ENCODE data around the gene RPGRIP1L. TPM values are rescaled to one million over a fixed set of nuclear protein-coding genes. Genes with fewer than 3 reads are reported as not detected.

Gene RPGRIP1L
- total RNA-seq, 1 donor from 2014 or later, result 0.96 TPM

GRCh38 chr16:53631236-53632025 lies 72.2 kb downstream of the RPGRIP1L start:
- no peak overlapping the region for H3K4me3 ChIP-seq
- peaks cover 0 to 4% of the 10 kb centered on the region in 2 donors for H3K36me3 ChIP-seq
- H3K4me1 ChIP-seq, result no peaks in the 10 kb centered on the region
- no peak for DNase-seq (ENCODE audit: low spot score in 2 of 2)
- H3K27ac ChIP-seq, result no peak overlapping the region
- TF ChIP-seq CTCF (IDR thresholded peaks at IDR 0.05), result no peak
- H3K27me3 ChIP-seq, result no peaks in the 10 kb centered on the region
- intact Hi-C loops (cut with DNase I), result no loop called here
- H3K9me3 ChIP-seq, result no peaks in the 10 kb centered on the region

GRCh38 chr16:53629607-53630312 lies 73.9 kb downstream of the RPGRIP1L start:
- TF ChIP-seq CTCF (IDR thresholded peaks at IDR 0.05), result no peak
- DNase-seq (ENCODE audit: low spot score in 2 of 2), result no peak
- Histone ChIP-seq H3K9me3 (no peaks in the 10 kb centered on the region), H3K36me3 (peaks cover 0 to 4% of the 10 kb centered on the region in 2 donors), H3K4me3 (no peak overlapping the region), H3K4me1 (no peaks in the 10 kb centered on the region), H3K27me3 (no peaks in the 10 kb centered on the region), H3K27ac (no peak overlapping the region)
- intact Hi-C loops (cut with DNase I), result no loop called here

- no peak for DNase-seq (ENCODE audit: low spot score in 2 of 2)
- Histone ChIP-seq H3K27me3 (no peaks in the 10 kb centered on the region), H3K36me3 (no peaks in the 10 kb centered on the region), H3K4me1 (no peaks in the 10 kb centered on the region), H3K9me3 (no peaks in the 10 kb centered on the region), H3K4me3 (no peak overlapping the region), H3K27ac (no peak overlapping the region)
- intact Hi-C loops (cut with DNase I), result no loop called here
- TF ChIP-seq CTCF (IDR thresholded peaks at IDR 0.05), result no peak
Measured at GRCh38 chr16:53629151-53629550, 74.5 kb downstream of the RPGRIP1L start.

- Histone ChIP-seq H3K36me3 (no peaks in the 10 kb centered on the region), H3K9me3 (no peaks in the 10 kb centered on the region), H3K27me3 (no peaks in the 10 kb centered on the region), H3K4me3 (no peak overlapping the region), H3K27ac (no peak overlapping the region), H3K4me1 (no peaks in the 10 kb centered on the region)
- DNase-seq (ENCODE audit: low spot score in 2 of 2), result no peak
- intact Hi-C loops (cut with DNase I), result no loop called here
- no peak for TF ChIP-seq CTCF (IDR thresholded peaks at IDR 0.05)
Measured at GRCh38 chr16:53626811-53627210, 76.8 kb downstream of the RPGRIP1L start.

- no peak for DNase-seq (ENCODE audit: low spot score in 2 of 2)
- intact Hi-C loops (cut with DNase I), result no loop called here
- no peaks in the 10 kb centered on the region for H3K9me3 ChIP-seq
- H3K27ac ChIP-seq, result no peak overlapping the region
- H3K4me1 ChIP-seq, result no peaks in the 10 kb centered on the region
- no peaks in the 10 kb centered on the region for H3K27me3 ChIP-seq
- H3K4me3 ChIP-seq, result no peak overlapping the region
- no peaks in the 10 kb centered on the region for H3K36me3 ChIP-seq
- no peak for TF ChIP-seq CTCF (IDR thresholded peaks at IDR 0.05)
Measured at GRCh38 chr16:53626161-53626560, 77.5 kb downstream of the RPGRIP1L start.

Data from ascending aorta (tissue), 2 donors.